Activated gamma-delta T cell treated with Interleukin-2 at 50 U/mL for 16 hours (primary cell): Measurements from ENCODE around the gene PCIF1.
A peak's percentile ranks its signal among the peaks of the same experiment; 100 is the strongest.
"Not testable (repeated sequence)": the region's sequence is repeated elsewhere in the genome, so short reads cannot be mapped to it uniquely, and the experiment has no call there.

Experiments
- DNase-seq: peaks from one replicate; pipeline ENCODE4 v3.0.0-alpha.2; 2020

PCIF1 gene

GRCh38 chr20:45924391-45925261 is 9.9 kb upstream of the PCIF1 start:
- DNase-seq: no peak

GRCh38 chr20:45925821-45926506 is 8.5 kb upstream of the PCIF1 start:
- no peak for DNase-seq

- no peak for DNase-seq
Measured at GRCh38 chr20:45926731-45927070, 7.8 kb upstream of the PCIF1 start.

- no peak for DNase-seq
Measured at GRCh38 chr20:45927071-45927878, 7.2 kb upstream of the PCIF1 start.

GRCh38 chr20:45931680-45932079 is 2.8 kb upstream of the PCIF1 start:
- not testable (repeated sequence) for DNase-seq

GRCh38 chr20:45933266-45934045 is 1.0 kb upstream of the PCIF1 start:
- DNase-seq: peak; percentile 46

- DNase-seq: peak; percentile 50
Measured at GRCh38 chr20:45934046-45934585, 367 bp upstream of the PCIF1 start.

- DNase-seq: no peak
Measured at GRCh38 chr20:45935416-45936046, 1.0 kb downstream of the PCIF1 start.

GRCh38 chr20:45937765-45938164 is 3.3 kb downstream of the PCIF1 start:
- DNase-seq: no peak

GRCh38 chr20:45938727-45939438 is 4.4 kb downstream of the PCIF1 start:
- no peak for DNase-seq

GRCh38 chr20:45940053-45940452 is 5.6 kb downstream of the PCIF1 start:
- DNase-seq: no peak

- DNase-seq: no peak
Measured at GRCh38 chr20:45940469-45940868, 6.0 kb downstream of the PCIF1 start.

GRCh38 chr20:45943613-45944012 is 9.1 kb downstream of the PCIF1 start:
- no peak for DNase-seq

GRCh38 chr20:45944151-45944964 is 9.9 kb downstream of the PCIF1 start:
- no peak for DNase-seq

GRCh38 chr20:45944965-45945677 is 10.6 kb downstream of the PCIF1 start:
- no peak for DNase-seq

GRCh38 chr20:45945678-45946148 is 11.2 kb downstream of the PCIF1 start:
- no peak for DNase-seq

GRCh38 chr20:45946149-45946970 is 11.9 kb downstream of the PCIF1 start:
- peak; percentile 56 for DNase-seq

- no peak for DNase-seq
Measured at GRCh38 chr20:45947110-45947866, 12.8 kb downstream of the PCIF1 start.
